NT2/D1 (cell line): ENCODE data around the gene CASK.

ENCODE experiments used
- SUZ12 ChIP-seq: IDR thresholded peaks from 2 replicates; pipeline ENCODE4 v1.6.1; 2011; ENCODE audit not compliant: insufficient read length, insufficient read depth; ENCODE audit errors: extremely low read depth
- ZNF274 ChIP-seq: IDR thresholded peaks from 2 replicates; pipeline ENCODE4 v1.6.1; 2011; ENCODE audit warnings: mild to moderate bottlenecking, low read depth, low read length

- TF ChIP-seq ZNF274 (no peak), SUZ12 (no peak)
These were observed 100.0 kb downstream of the CASK start for GRCh38 chrX:41823402-41823801.
